ENCODE measurements around the gene MAPKAPK3.

Gene MAPKAPK3

GRCh38 chr3:50648313-50648712 lies 31.4 kb downstream of the MAPKAPK3 start:
- Histone ChIP-seq H3K9me3 (ENCODE audit: control insufficient read depth, insufficient read depth, low read length) (no peaks in the 10 kb centered on the region), H3K4me1 (ENCODE audit: control insufficient read depth, insufficient read depth, low read length) (peaks cover 13% of the 10 kb centered on the region), H3K9ac (ENCODE audit: low read depth, low read length) (no peak overlapping the region), H3K27ac (ENCODE audit: low read depth, low read length) (no peak overlapping the region), H3K27me3 (ENCODE audit: control insufficient read depth, insufficient read depth, low read length) (no peaks in the 10 kb centered on the region), H3K4me3 (ENCODE audit: low read depth, low read length) (no peak overlapping the region), H3K36me3 (ENCODE audit: control insufficient read depth, insufficient read depth, low read length) (peaks cover 38% of the 10 kb centered on the region)

GRCh38 chr3:50648944-50649343 lies 32.0 kb downstream of the MAPKAPK3 start:
- H3K4me3 ChIP-seq (ENCODE audit: low read depth, low read length) = no peak overlapping the region
- H3K9ac ChIP-seq (ENCODE audit: low read depth, low read length) = no peak overlapping the region
- peaks cover 33% of the 10 kb centered on the region for H3K36me3 ChIP-seq (ENCODE audit: control insufficient read depth, insufficient read depth, low read length)
- H3K27ac ChIP-seq (ENCODE audit: low read depth, low read length) = no peak overlapping the region
- no peaks in the 10 kb centered on the region for H3K27me3 ChIP-seq (ENCODE audit: control insufficient read depth, insufficient read depth, low read length)
- peaks cover 13% of the 10 kb centered on the region for H3K4me1 ChIP-seq (ENCODE audit: control insufficient read depth, insufficient read depth, low read length)
- no peaks in the 10 kb centered on the region for H3K9me3 ChIP-seq (ENCODE audit: control insufficient read depth, insufficient read depth, low read length)

- Histone ChIP-seq H3K4me3 (ENCODE audit: low read depth, low read length) (no peak overlapping the region), H3K27me3 (ENCODE audit: control insufficient read depth, insufficient read depth, low read length) (no peaks in the 10 kb centered on the region), H3K9ac (ENCODE audit: low read depth, low read length) (no peak overlapping the region), H3K27ac (ENCODE audit: low read depth, low read length) (no peak overlapping the region), H3K36me3 (ENCODE audit: control insufficient read depth, insufficient read depth, low read length) (peaks cover 28% of the 10 kb centered on the region), H3K9me3 (ENCODE audit: control insufficient read depth, insufficient read depth, low read length) (no peaks in the 10 kb centered on the region), H3K4me1 (ENCODE audit: control insufficient read depth, insufficient read depth, low read length) (peaks cover 13% of the 10 kb centered on the region)
Measured at GRCh38 chr3:50649451-50649931, 32.5 kb downstream of the MAPKAPK3 start.

- peaks cover 23% of the 10 kb centered on the region; the same call in 1 of the 2 replicates for H3K36me3 ChIP-seq (ENCODE audit: control insufficient read depth, insufficient read depth, low read length)
- no peak overlapping the region for H3K9ac ChIP-seq (ENCODE audit: low read depth, low read length)
- no peak overlapping the region for H3K4me3 ChIP-seq (ENCODE audit: low read depth, low read length)
- H3K27ac ChIP-seq (ENCODE audit: low read depth, low read length) = no peak overlapping the region
- peaks cover 13% of the 10 kb centered on the region for H3K4me1 ChIP-seq (ENCODE audit: control insufficient read depth, insufficient read depth, low read length)
- no peaks in the 10 kb centered on the region for H3K27me3 ChIP-seq (ENCODE audit: control insufficient read depth, insufficient read depth, low read length)
- no peaks in the 10 kb centered on the region for H3K9me3 ChIP-seq (ENCODE audit: control insufficient read depth, insufficient read depth, low read length)
Measured at GRCh38 chr3:50650018-50650417, 33.1 kb downstream of the MAPKAPK3 start.

- H3K9me3 ChIP-seq (ENCODE audit: control insufficient read depth, insufficient read depth, low read length) = no peaks in the 10 kb centered on the region
- no peaks in the 10 kb centered on the region for H3K27me3 ChIP-seq (ENCODE audit: control insufficient read depth, insufficient read depth, low read length)
- H3K27ac ChIP-seq (ENCODE audit: low read depth, low read length) = peak overlapping the region; percentile 60
- H3K4me1 ChIP-seq (ENCODE audit: control insufficient read depth, insufficient read depth, low read length) = peaks cover 13% of the 10 kb centered on the region
- H3K4me3 ChIP-seq (ENCODE audit: low read depth, low read length) = no peak overlapping the region
- H3K36me3 ChIP-seq (ENCODE audit: control insufficient read depth, insufficient read depth, low read length) = peaks cover 16% of the 10 kb centered on the region; the same call in 1 of the 2 replicates
- no peak overlapping the region for H3K9ac ChIP-seq (ENCODE audit: low read depth, low read length)
Measured at GRCh38 chr3:50651445-50651844, 34.5 kb downstream of the MAPKAPK3 start.

- Histone ChIP-seq H3K27me3 (ENCODE audit: control insufficient read depth, insufficient read depth, low read length) (no peaks in the 10 kb centered on the region), H3K27ac (ENCODE audit: low read depth, low read length) (peak overlapping the region; percentile 60), H3K9ac (ENCODE audit: low read depth, low read length) (no peak overlapping the region), H3K9me3 (ENCODE audit: control insufficient read depth, insufficient read depth, low read length) (no peaks in the 10 kb centered on the region), H3K4me3 (ENCODE audit: low read depth, low read length) (no peak overlapping the region), H3K4me1 (ENCODE audit: control insufficient read depth, insufficient read depth, low read length) (peaks cover 13% of the 10 kb centered on the region), H3K36me3 (ENCODE audit: control insufficient read depth, insufficient read depth, low read length) (peaks cover 13% of the 10 kb centered on the region; the same call in 1 of the 2 replicates)
Measured at GRCh38 chr3:50651920-50652529, 35.1 kb downstream of the MAPKAPK3 start.

GRCh38 chr3:50652709-50653108 lies 35.8 kb downstream of the MAPKAPK3 start:
- Histone ChIP-seq H3K9ac (ENCODE audit: low read depth, low read length) (no peak overlapping the region), H3K36me3 (ENCODE audit: control insufficient read depth, insufficient read depth, low read length) (peaks cover 6% of the 10 kb centered on the region; the same call in 1 of the 2 replicates), H3K9me3 (ENCODE audit: control insufficient read depth, insufficient read depth, low read length) (no peaks in the 10 kb centered on the region), H3K27me3 (ENCODE audit: control insufficient read depth, insufficient read depth, low read length) (no peaks in the 10 kb centered on the region), H3K27ac (ENCODE audit: low read depth, low read length) (peak overlapping the region; percentile 60), H3K4me3 (ENCODE audit: low read depth, low read length) (no peak overlapping the region), H3K4me1 (ENCODE audit: control insufficient read depth, insufficient read depth, low read length) (peaks cover 13% of the 10 kb centered on the region)

GRCh38 chr3:50653937-50654595 lies 37.1 kb downstream of the MAPKAPK3 start:
- H3K27ac ChIP-seq (ENCODE audit: low read depth, low read length) = no peak overlapping the region
- peaks cover 13% of the 10 kb centered on the region for H3K4me1 ChIP-seq (ENCODE audit: control insufficient read depth, insufficient read depth, low read length)
- H3K36me3 ChIP-seq (ENCODE audit: control insufficient read depth, insufficient read depth, low read length) = no peaks in the 10 kb centered on the region; the same call in 1 of the 2 replicates
- H3K9ac ChIP-seq (ENCODE audit: low read depth, low read length) = no peak overlapping the region
- H3K9me3 ChIP-seq (ENCODE audit: control insufficient read depth, insufficient read depth, low read length) = no peaks in the 10 kb centered on the region
- no peak overlapping the region for H3K4me3 ChIP-seq (ENCODE audit: low read depth, low read length)
- no peaks in the 10 kb centered on the region for H3K27me3 ChIP-seq (ENCODE audit: control insufficient read depth, insufficient read depth, low read length)

- H3K4me1 ChIP-seq (ENCODE audit: control insufficient read depth, insufficient read depth, low read length) = peaks cover 13% of the 10 kb centered on the region
- no peak overlapping the region for H3K4me3 ChIP-seq (ENCODE audit: low read depth, low read length)
- no peak overlapping the region for H3K27ac ChIP-seq (ENCODE audit: low read depth, low read length)
- H3K9me3 ChIP-seq (ENCODE audit: control insufficient read depth, insufficient read depth, low read length) = no peaks in the 10 kb centered on the region
- no peak overlapping the region for H3K9ac ChIP-seq (ENCODE audit: low read depth, low read length)
- no peaks in the 10 kb centered on the region for H3K36me3 ChIP-seq (ENCODE audit: control insufficient read depth, insufficient read depth, low read length)
- no peaks in the 10 kb centered on the region for H3K27me3 ChIP-seq (ENCODE audit: control insufficient read depth, insufficient read depth, low read length)
Measured at GRCh38 chr3:50655009-50655830, 38.3 kb downstream of the MAPKAPK3 start.

- H3K4me1 ChIP-seq (ENCODE audit: control insufficient read depth, insufficient read depth, low read length) = peaks cover 12% of the 10 kb centered on the region
- H3K27me3 ChIP-seq (ENCODE audit: control insufficient read depth, insufficient read depth, low read length) = no peaks in the 10 kb centered on the region
- H3K9ac ChIP-seq (ENCODE audit: low read depth, low read length) = no peak overlapping the region
- no peaks in the 10 kb centered on the region for H3K9me3 ChIP-seq (ENCODE audit: control insufficient read depth, insufficient read depth, low read length)
- H3K4me3 ChIP-seq (ENCODE audit: low read depth, low read length) = no peak overlapping the region
- H3K36me3 ChIP-seq (ENCODE audit: control insufficient read depth, insufficient read depth, low read length) = no peaks in the 10 kb centered on the region
- H3K27ac ChIP-seq (ENCODE audit: low read depth, low read length) = no peak overlapping the region
Measured at GRCh38 chr3:50656417-50657195, 39.7 kb downstream of the MAPKAPK3 start.

Data from HUES48 (cell line).